ENCODE measurements around the gene NREP.

Gene NREP

GRCh38 chr5:111682641-111683040 lies 74.4 kb downstream of the NREP start:
- TF ChIP-seq POLR2A (IDR thresholded peaks at IDR 0.05; ENCODE audit: low read length) (no peak), GATA1 (IDR thresholded peaks at IDR 0.05; ENCODE audit: low read depth, low read length) (no peak)
- no peak for DNase-seq

- no peak for TF ChIP-seq GATA1 (IDR thresholded peaks at IDR 0.05; ENCODE audit: low read depth, low read length)
- TF ChIP-seq POLR2A (IDR thresholded peaks at IDR 0.05; ENCODE audit: low read length): no peak
- DNase-seq: no peak
Observed at GRCh38 chr5:111682121-111682520, 74.9 kb downstream of the NREP start.

- DNase-seq: no peak
- TF ChIP-seq POLR2A (IDR thresholded peaks at IDR 0.05; ENCODE audit: low read length) (no peak), GATA1 (IDR thresholded peaks at IDR 0.05; ENCODE audit: low read depth, low read length) (no peak)
Observed at GRCh38 chr5:111681414-111682120, 75.4 kb downstream of the NREP start.

- TF ChIP-seq POLR2A (IDR thresholded peaks at IDR 0.05; ENCODE audit: low read length): no peak
- TF ChIP-seq GATA1 (IDR thresholded peaks at IDR 0.05; ENCODE audit: low read depth, low read length): no peak
- DNase-seq: no peak
Observed at GRCh38 chr5:111680737-111681413, 76.1 kb downstream of the NREP start.

- no peak for DNase-seq
- TF ChIP-seq GATA1 (IDR thresholded peaks at IDR 0.05; ENCODE audit: low read depth, low read length) (no peak), POLR2A (IDR thresholded peaks at IDR 0.05; ENCODE audit: low read length) (no peak)
Observed at GRCh38 chr5:111679611-111680010, 77.4 kb downstream of the NREP start.

Measured in erythroblast (primary cell).